Calu3 (cell line): ENCODE results near the gene ZBTB5. TPM values are rescaled to one million over a fixed set of nuclear protein-coding genes. Genes with fewer than 3 reads are reported as not detected.

ENCODE experiments used
- BruUV-seq: library from RNA; stranded (reverse); fragments of 400-500 nt; replicated peaks from 2 replicates; lab custom pipeline; 2021; lab: Mats Ljungman, UMichigan
- CTCF ChIA-PET: fragments of 300-600 bp; sonication (Branson Sonifier 250); formaldehyde crosslinking; loops from one replicate; lab custom pipeline; 2022; ENCODE audit warnings: antibody characterized with exemption; lab: Charles Lee
- DNase-seq: peaks from one replicate; pipeline ENCODE4 v3.0.0; 2022
- H3K27ac Mint-ChIP-seq: one replicate; pipeline ENCODE4 v1.8.0; 2022; ENCODE audit warnings: mixed read lengths; ENCODE audit not compliant: unreplicated experiment
- H3K27me3 Mint-ChIP-seq: one replicate; pipeline ENCODE4 v1.8.0; 2022; ENCODE audit warnings: mixed read lengths; ENCODE audit not compliant: unreplicated experiment
- H3K36me3 Mint-ChIP-seq: one replicate; pipeline ENCODE4 v1.8.0; 2022; ENCODE audit warnings: mild to moderate bottlenecking, moderate library complexity, mixed read lengths; ENCODE audit not compliant: insufficient read depth, unreplicated experiment
- H3K4me1 Mint-ChIP-seq: one replicate; pipeline ENCODE4 v1.8.0; 2022; ENCODE audit warnings: mild to moderate bottlenecking, low read depth, mixed read lengths; ENCODE audit not compliant: unreplicated experiment
- H3K4me3 Mint-ChIP-seq: one replicate; pipeline ENCODE4 v1.8.0; 2022; ENCODE audit warnings: mild to moderate bottlenecking, low read depth, moderate library complexity, mixed read lengths; ENCODE audit not compliant: unreplicated experiment
- H3K9me3 Mint-ChIP-seq: one replicate; pipeline ENCODE4 v1.8.0; 2022; ENCODE audit warnings: low read depth, mixed read lengths; ENCODE audit not compliant: unreplicated experiment
- CTCF ChIP-seq: fragments of 200-600 bp; IDR thresholded peaks from one replicate; pipeline ENCODE4 v1.8.0; 2022; ENCODE audit warnings: antibody characterized with exemption; ENCODE audit not compliant: unreplicated experiment
- intact Hi-C: fragments of 100-400 bp; cut with micrococcal nuclease; formaldehyde crosslinking; loops from one replicate; pipeline ENCODE4 v1.10.0; 2022; ENCODE audit not compliant: unreplicated experiment
- total RNA-seq: library from RNA; stranded (reverse); gene quantifications from 2 replicates; pipeline ENCODE4 v1.2.3, GENCODE V29; 2022

Gene ZBTB5
- total RNA-seq, 1 experiment from 2014 or later: 4.7 TPM

GRCh38 chr9:37412431-37413151 is 52.7 kb downstream of the ZBTB5 start:
- Mint-ChIP-seq H3K4me1 (peaks cover 11% of the 10 kb centered on the region), H3K27me3 (no peaks in the 10 kb centered on the region), H3K36me3 (no peaks in the 10 kb centered on the region), H3K9me3 (no peaks in the 10 kb centered on the region), H3K4me3 (no peak overlapping the region), H3K27ac (no peak overlapping the region)
- CTCF ChIA-PET: no interaction called here
- no peak for TF ChIP-seq CTCF
- no TSS peak for BruUV-seq
- DNase-seq: no peak
- intact Hi-C loops: no loop called here

GRCh38 chr9:37410969-37411785 is 54.1 kb downstream of the ZBTB5 start:
- H3K4me1 Mint-ChIP-seq: peaks cover 11% of the 10 kb centered on the region
- no peaks in the 10 kb centered on the region for H3K36me3 Mint-ChIP-seq
- H3K4me3 Mint-ChIP-seq: no peak overlapping the region
- DNase-seq: no peak
- intact Hi-C loops: no loop called here
- CTCF ChIA-PET: no interaction called here
- no peaks in the 10 kb centered on the region for H3K27me3 Mint-ChIP-seq
- no TSS peak for BruUV-seq
- H3K27ac Mint-ChIP-seq: no peak overlapping the region
- no peak for TF ChIP-seq CTCF
- no peaks in the 10 kb centered on the region for H3K9me3 Mint-ChIP-seq

- Mint-ChIP-seq H3K9me3 (no peaks in the 10 kb centered on the region), H3K27me3 (no peaks in the 10 kb centered on the region), H3K36me3 (no peaks in the 10 kb centered on the region), H3K4me3 (no peak overlapping the region), H3K4me1 (peaks cover 8% of the 10 kb centered on the region), H3K27ac (no peak overlapping the region)
- DNase-seq: no peak
- intact Hi-C loops: no loop called here
- CTCF ChIA-PET: no interaction called here
- BruUV-seq: no TSS peak
- TF ChIP-seq CTCF: no peak
Measured at GRCh38 chr9:37410354-37410861, 54.8 kb downstream of the ZBTB5 start.

- H3K4me1 Mint-ChIP-seq: no peaks in the 10 kb centered on the region
- CTCF ChIA-PET: no interaction called here
- no peak for DNase-seq
Measured at GRCh38 chr9:37408933-37409710, 56.1 kb downstream of the ZBTB5 start.

More at GRCh38 chr9:37408933-37409710, 56.1 kb downstream of the ZBTB5 start:
- H3K9me3 Mint-ChIP-seq: no peaks in the 10 kb centered on the region
- no peaks in the 10 kb centered on the region for H3K27me3 Mint-ChIP-seq
- no peak overlapping the region for H3K4me3 Mint-ChIP-seq
- intact Hi-C loops: no loop called here
- no peak overlapping the region for H3K27ac Mint-ChIP-seq
- no peak for TF ChIP-seq CTCF
- BruUV-seq: no TSS peak
- H3K36me3 Mint-ChIP-seq: no peaks in the 10 kb centered on the region
